GM12878 (cell line): ENCODE results near the gene GTPBP3. TPM values are rescaled to one million over a fixed set of nuclear protein-coding genes. Genes with fewer than 3 reads are reported as not detected.

Source experiments
- ATAC-seq: fragments of 200-7000 bp; cut with Tn5 transposase; 3 replicates; pipeline ENCODE4 v1.9.1; 2020; ENCODE audit warnings: mild to moderate bottlenecking, moderate library complexity
- BruUV-seq: library from RNA; stranded (reverse); fragments of 400-500 nt; replicated peaks from 2 replicates; lab custom pipeline; 2021; lab: Mats Ljungman, UMichigan
- CTCF ChIA-PET: fragments of 300-600 bp; sonication (Branson Sonifier 250); formaldehyde crosslinking; extraction: SDS; loops from one replicate; lab custom pipeline; 2021; ENCODE audit warnings: inconsistent platforms; lab: Yijun Ruan, JAX
- POLR2A ChIA-PET: fragments of 350-600 bp; formaldehyde crosslinking; extraction: SDS; loops from one replicate; lab custom pipeline; 2021; ENCODE audit warnings: inconsistent platforms; lab: Charles Lee
- RAD21 ChIA-PET: fragments of 300-600 bp; sonication (Branson Sonifier 250); formaldehyde crosslinking; loops from one replicate; lab custom pipeline; 2023; ENCODE audit warnings: antibody characterized with exemption; ENCODE audit not compliant: unreplicated experiment; lab: Charles Lee
- SMC1A ChIA-PET: fragments of 300-600 bp; sonication (Branson Sonifier 250); formaldehyde crosslinking; loops from one replicate; lab custom pipeline; 2023; ENCODE audit not compliant: unreplicated experiment, uncharacterized antibody; lab: Charles Lee
- DNase-seq: peaks from one replicate; pipeline ENCODE4 v3.0.0-alpha.2; 2011; ENCODE audit warnings: low read depth, low spot score
- FAIRE-seq: peaks from 3 replicates; lab custom pipeline; 2011; peaks lifted over from hg19 to GRCh38; lab: Jason Lieb, UNC
- H2AFZ ChIP-seq: 2 replicates; pipeline ENCODE4 v1.6.0; 2011; ENCODE audit warnings: low read depth, low read length, control low read depth; ENCODE audit not compliant: control insufficient read depth
- H3K27ac ChIP-seq: 2 replicates; pipeline ENCODE4 v1.5.1; 2011; ENCODE audit warnings: control low read depth; ENCODE audit not compliant: control insufficient read depth, insufficient read depth
- H3K27me3 ChIP-seq, 2 experiments: replicated peaks in 1 of 2; 2 replicates each; pipeline versions ENCODE4 v1.6.0 to v1.6.1; 2011; ENCODE audit warnings: low read length in 1 of 2; ENCODE audit not compliant: control insufficient read depth in 2 of 2, insufficient read depth in 2 of 2
- H3K36me3 ChIP-seq, 2 experiments: 2 replicates each; pipeline ENCODE4 v1.5.1; 2011; ENCODE audit warnings: low read length in 1 of 2; ENCODE audit not compliant: control insufficient read depth in 2 of 2, insufficient read depth in 2 of 2
- H3K4me1 ChIP-seq: 2 replicates; pipeline ENCODE4 v1.6.1; 2011; ENCODE audit warnings: mild to moderate bottlenecking, low read length, moderate library complexity, mixed read lengths; ENCODE audit not compliant: control insufficient read depth, insufficient read depth
- H3K4me2 ChIP-seq: 2 replicates; pipeline ENCODE4 v1.6.0; 2011; ENCODE audit warnings: control low read depth; ENCODE audit not compliant: control insufficient read depth, insufficient read depth
- H3K4me3 ChIP-seq: fragments of 200-600 bp; sonication (generic); 2 replicates; pipeline ENCODE4 v1.5.1; 2016
- H3K79me2 ChIP-seq: 2 replicates; pipeline ENCODE4 v1.6.0; 2011; ENCODE audit warnings: low read length; ENCODE audit not compliant: control insufficient read depth, insufficient read depth
- H3K9ac ChIP-seq: 2 replicates; pipeline ENCODE4 v1.8.0; 2011; ENCODE audit warnings: low read length, control low read depth, mixed read lengths; ENCODE audit not compliant: control insufficient read depth, insufficient read depth
- H3K9me3 ChIP-seq: replicated peaks from 3 replicates; pipeline ENCODE4 v1.5.1; 2011; ENCODE audit warnings: mild to moderate bottlenecking, low read length; ENCODE audit not compliant: control insufficient read depth, insufficient read depth
- H4K20me1 ChIP-seq: 2 replicates; pipeline ENCODE4 v1.6.0; 2011; ENCODE audit not compliant: control insufficient read depth, insufficient read depth
- BMI1 ChIP-seq: fragments of 450-650 bp; IDR thresholded peaks from 2 replicates; pipeline ENCODE4 v1.6.1; 2016; ENCODE audit warnings: mild to moderate bottlenecking, moderate library complexity, borderline replicate concordance
- CHD2 ChIP-seq: IDR thresholded peaks from 2 replicates; pipeline ENCODE4 v1.6.1; 2011; ENCODE audit warnings: low read depth, low read length, improper control_type of control experiment, borderline replicate concordance
- IRF4 ChIP-seq: IDR thresholded peaks from 2 replicates; pipeline ENCODE4 v1.6.1; 2011; ENCODE audit warnings: low read depth, low read length
- KLF5 ChIP-seq: fragments of 450-650 bp; IDR thresholded peaks from 2 replicates; pipeline ENCODE4 v1.6.1; 2014; ENCODE audit warnings: mild to moderate bottlenecking; ENCODE audit not compliant: partially characterized antibody
- LARP7 ChIP-seq: fragments of 450-650 bp; IDR thresholded peaks from 2 replicates; pipeline ENCODE4 v1.6.1; 2017; ENCODE audit warnings: mild to moderate bottlenecking
- MTA3 ChIP-seq: IDR thresholded peaks from 2 replicates; pipeline ENCODE4 v1.6.1; 2012; ENCODE audit warnings: low read length, inconsistent platforms, borderline replicate concordance
- MYB ChIP-seq: fragments of 150-350 bp; IDR thresholded peaks from 2 replicates; pipeline ENCODE4 v1.6.1; 2014; ENCODE audit warnings: mild to moderate bottlenecking, low read depth, low read length, borderline replicate concordance
- NKRF ChIP-seq: fragments of 450-650 bp; conservative IDR thresholded peaks from 2 replicates; pipeline ENCODE4 v1.6.1; 2017; ENCODE audit warnings: mild to moderate bottlenecking, moderate library complexity
- POU2F2 ChIP-seq: IDR thresholded peaks from 3 replicates; pipeline ENCODE4 v1.6.1; 2011; ENCODE audit warnings: low read depth, mild to moderate bottlenecking, low read length, borderline replicate concordance
- PRDM15 ChIP-seq: fragments of 450-650 bp; formaldehyde crosslinking; IDR thresholded peaks from 2 replicates; pipeline ENCODE4 v1.4.0; 2020; ENCODE audit warnings: mild to moderate bottlenecking, moderate library complexity
- RB1 ChIP-seq: fragments of 450-650 bp; formaldehyde crosslinking; IDR thresholded peaks from 2 replicates; pipeline ENCODE4 v1.6.1; 2017; ENCODE audit warnings: mild to moderate bottlenecking, borderline replicate concordance
- SP1 ChIP-seq: IDR thresholded peaks from one replicate; pipeline ENCODE4 v1.6.1; 2011; ENCODE audit warnings: low read depth, low read length
- SPI1 ChIP-seq: IDR thresholded peaks from 2 replicates; pipeline ENCODE4 v1.6.1; 2011; ENCODE audit warnings: low read depth, mild to moderate bottlenecking, low read length, moderate library complexity, borderline replicate concordance; ENCODE audit not compliant: insufficient read depth
- USF1 ChIP-seq: IDR thresholded peaks from 2 replicates; pipeline ENCODE4 v1.6.1; 2011; ENCODE audit warnings: borderline replicate concordance, low read depth, mild to moderate bottlenecking, moderate library complexity, mixed read lengths, low read length; ENCODE audit not compliant: insufficient read depth; ENCODE audit errors: extremely low read length
- WGBS: methylation state at CpG from one replicate; pipeline ENCODE4 v1.1.6; 2016; ENCODE audit warnings: low lambda C conversion rate; ENCODE audit not compliant: insufficient replicate concordance, insufficient coverage; ENCODE audit errors: missing lambda C conversion rate; 5-methylcytosine and 5-hydroxymethylcytosine counted together
- in situ Hi-C: fragments of 300-500 bp; cut with MboI; formaldehyde crosslinking; loops from 9 replicates; pipeline ENCODE4 v1.14.3; 2018; ENCODE audit warnings: mixed read lengths
- intact Hi-C: fragments of 100-400 bp; cut with micrococcal nuclease; formaldehyde crosslinking; loops from one replicate; pipeline ENCODE4 v1.14.2; 2022; ENCODE audit not compliant: unreplicated experiment
- polyA plus RNA-seq, 11 experiments: library from polyadenylated mRNA; depleted of rRNA in 4 of 11; unstranded in 6 of 11; stranded (reverse) in 5 of 11; fragments of >200 nt; fragmentation: Nextera tagmentation in 4 of 11; fragmentation: Illumina TruSeq in 1 of 11; extraction: Ambion mirVana in 4 of 11; extraction: Trizol in 1 of 11; gene quantifications; 1 replicate in 1 of 11; 2 replicates in 10 of 11; pipeline versions ENCODE4 v1.2.1 to v1.2.3, GENCODE V29; 2011 to 2016; ENCODE audit warnings: inconsistent platforms in 2 of 11, missing spikeins in 2 of 11, low read depth in 1 of 11
- total RNA-seq, 4 experiments: library from RNA; depleted of rRNA in 3 of 4; stranded (reverse); fragments of >200 nt in 3 of 4; fragmentation: Illumina TruSeq in 1 of 4; extraction: Trizol in 1 of 4; gene quantifications; 2 replicates each; pipeline versions ENCODE4 v1.2.1 to v1.2.3, GENCODE V29; 2013 to 2021

The GTPBP3 gene
- total and polyA plus RNA-seq, 10 of the 15 experiments (the other 5 are each of a cell fraction or from before 2014, with no cell fraction given): 2.9 to 46.8 (median 15.4) TPM

- DNase-seq: no peak
- WGBS: 45% methylated on average over 2 of the region's 2 CpGs
- Histone ChIP-seq H3K36me3 (no peaks in the 10 kb centered on the region), H4K20me1 (no peaks in the 10 kb centered on the region), H3K4me1 (peaks cover 19% of the 10 kb centered on the region), H2AFZ (peak overlapping the region; percentile 28; the same call in 1 of the 2 replicates), H3K79me2 (no peaks in the 10 kb centered on the region), H3K9ac (no peak overlapping the region), H3K27ac (no peak overlapping the region), H3K27me3 (no peaks in the 10 kb centered on the region), H3K4me3 (no peak overlapping the region), H3K9me3 (no peaks in the 10 kb centered on the region), H3K4me2 (no peak overlapping the region)
- no TSS peak for BruUV-seq
- ChIA-PET POLR2A (interaction anchor here (0.5 to 0.7 kb wide), 2 partner anchors 38 to 626 kb away, joined by 3 to 8 read pairs; no protein-coding TSS in a partner anchor), CTCF (interaction anchor here (1.1 to 9.2 kb wide), 8 partner anchors 9 to 118 kb away, joined by 3 to 170 read pairs (median 6); partner anchors contain the start of gene CCDC194), RAD21 (interaction anchor here (4.6 kb wide), 1 partner anchor 38 kb away, joined by 32 read pairs; no protein-coding TSS in a partner anchor), SMC1A (interaction anchor here (1.2 to 6.6 kb wide), 4 partner anchors 32 to 59 kb away, joined by 3 to 69 read pairs (median 3); no protein-coding TSS in a partner anchor)
- intact Hi-C loops (no loop called here), in situ Hi-C loops (loop anchor here (5.0 kb wide), 2 partner anchors 39 to 119 kb away; no protein-coding TSS in a partner anchor)
- FAIRE-seq: peak; percentile 52
- no peak for ATAC-seq
- TF ChIP-seq PRDM15 (CRISPR knock-in tag) (no peak), KLF5 (no peak), RB1 (no peak), SPI1 (no peak), LARP7 (no peak), IRF4 (no peak), POU2F2 (no peak), MYB (no peak), NKRF (no peak), USF1 (no peak), BMI1 (no peak), SP1 (no peak), CHD2 (no peak), MTA3 (no peak)
Observed at GRCh38 chr19:17347877-17348276, 10.5 kb downstream of the GTPBP3 start.
